ENCODE measurements around the gene TMEM202.
"Not testable (repeated sequence)": the region's sequence is repeated elsewhere in the genome, so short reads cannot be mapped to it uniquely, and the experiment has no call there.

Gene TMEM202

DNA sequence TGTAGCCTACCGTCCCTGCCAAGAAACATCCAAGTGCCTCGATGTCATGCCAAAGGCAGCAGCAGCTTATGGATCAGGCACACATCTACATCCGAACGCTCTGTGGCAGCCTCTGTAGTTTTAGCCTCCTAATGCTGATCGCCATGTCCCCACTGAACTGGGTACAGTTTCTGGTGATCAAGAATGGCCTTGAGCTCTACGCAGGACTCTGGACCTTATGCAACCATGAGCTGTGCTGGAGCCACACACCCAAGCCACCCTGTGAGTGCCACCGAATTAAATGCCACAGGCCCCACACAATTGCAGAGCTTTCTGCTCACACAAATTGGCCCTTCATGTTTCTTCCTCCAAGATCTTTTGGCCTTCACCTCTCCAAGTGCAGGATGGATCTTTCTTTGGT, 543 bp downstream of the TMEM202 start:
- no peak for DNase-seq (ENCODE audit: low read depth)
- TF ChIP-seq, protein P1, sequence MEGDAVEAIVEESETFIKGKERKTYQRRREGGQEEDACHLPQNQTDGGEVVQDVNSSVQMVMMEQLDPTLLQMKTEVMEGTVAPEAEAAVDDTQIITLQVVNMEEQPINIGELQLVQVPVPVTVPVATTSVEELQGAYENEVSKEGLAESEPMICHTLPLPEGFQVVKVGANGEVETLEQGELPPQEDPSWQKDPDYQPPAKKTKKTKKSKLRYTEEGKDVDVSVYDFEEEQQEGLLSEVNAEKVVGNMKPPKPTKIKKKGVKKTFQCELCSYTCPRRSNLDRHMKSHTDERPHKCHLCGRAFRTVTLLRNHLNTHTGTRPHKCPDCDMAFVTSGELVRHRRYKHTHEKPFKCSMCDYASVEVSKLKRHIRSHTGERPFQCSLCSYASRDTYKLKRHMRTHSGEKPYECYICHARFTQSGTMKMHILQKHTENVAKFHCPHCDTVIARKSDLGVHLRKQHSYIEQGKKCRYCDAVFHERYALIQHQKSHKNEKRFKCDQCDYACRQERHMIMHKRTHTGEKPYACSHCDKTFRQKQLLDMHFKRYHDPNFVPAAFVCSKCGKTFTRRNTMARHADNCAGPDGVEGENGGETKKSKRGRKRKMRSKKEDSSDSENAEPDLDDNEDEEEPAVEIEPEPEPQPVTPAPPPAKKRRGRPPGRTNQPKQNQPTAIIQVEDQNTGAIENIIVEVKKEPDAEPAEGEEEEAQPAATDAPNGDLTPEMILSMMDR (IDR thresholded peaks at IDR 0.05; ENCODE audit: control insufficient read depth, extremely low read depth, insufficient read depth) = no peak
- no peak overlapping the region for H3K4me3 ChIP-seq (ENCODE audit: low read depth, low read length)

DNA sequence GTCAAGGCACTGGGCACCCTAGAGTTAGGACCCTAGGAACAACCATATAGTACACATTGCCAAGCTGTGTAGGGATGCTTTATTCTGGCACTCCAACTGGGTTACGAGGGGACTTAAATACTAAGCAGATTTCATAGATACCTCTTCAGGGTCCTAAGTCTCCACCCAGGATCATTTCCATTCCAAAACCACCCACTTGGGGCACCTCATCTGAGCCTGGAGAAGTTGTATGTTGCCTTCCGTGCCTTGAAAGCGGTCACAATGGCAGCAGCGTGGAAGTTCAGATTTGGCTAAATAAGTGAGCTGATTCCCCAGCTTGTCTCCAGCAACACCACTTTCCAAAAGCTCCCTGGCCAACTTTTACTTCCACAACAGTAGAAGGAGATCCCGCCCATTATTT, 4.6 kb downstream of the TMEM202 start:
- TF ChIP-seq, protein P1 (IDR thresholded peaks at IDR 0.05; ENCODE audit: control insufficient read depth, extremely low read depth, insufficient read depth) = no peak
- DNase-seq (ENCODE audit: low read depth) = no peak
- no peak overlapping the region for H3K4me3 ChIP-seq (ENCODE audit: low read depth, low read length)

DNA sequence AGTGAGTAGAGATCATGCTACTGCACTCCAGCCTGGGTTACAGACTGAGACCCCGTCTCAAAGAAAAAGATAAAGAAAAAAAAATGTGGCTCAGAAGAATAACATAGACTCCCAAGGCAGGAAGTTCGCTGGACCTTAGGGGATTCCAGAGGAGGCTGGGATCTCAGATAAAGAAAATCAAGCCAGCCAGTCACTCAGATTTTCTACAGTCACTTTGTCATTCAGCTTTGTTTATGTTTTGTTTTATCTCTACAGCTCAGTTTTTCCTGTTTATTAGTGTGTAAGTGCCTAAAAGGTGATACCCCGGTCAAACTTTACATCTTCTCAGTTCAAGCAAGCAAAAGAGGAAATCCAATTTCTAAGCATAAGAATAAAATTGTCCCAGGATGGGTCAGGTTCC, 6.3 kb downstream of the TMEM202 start:
- TF ChIP-seq, protein P1 (IDR thresholded peaks at IDR 0.05; ENCODE audit: control insufficient read depth, extremely low read depth, insufficient read depth) = no peak
- no peak for DNase-seq (ENCODE audit: low read depth)
- H3K4me3 ChIP-seq (ENCODE audit: low read depth, low read length) = no peak overlapping the region

DNA sequence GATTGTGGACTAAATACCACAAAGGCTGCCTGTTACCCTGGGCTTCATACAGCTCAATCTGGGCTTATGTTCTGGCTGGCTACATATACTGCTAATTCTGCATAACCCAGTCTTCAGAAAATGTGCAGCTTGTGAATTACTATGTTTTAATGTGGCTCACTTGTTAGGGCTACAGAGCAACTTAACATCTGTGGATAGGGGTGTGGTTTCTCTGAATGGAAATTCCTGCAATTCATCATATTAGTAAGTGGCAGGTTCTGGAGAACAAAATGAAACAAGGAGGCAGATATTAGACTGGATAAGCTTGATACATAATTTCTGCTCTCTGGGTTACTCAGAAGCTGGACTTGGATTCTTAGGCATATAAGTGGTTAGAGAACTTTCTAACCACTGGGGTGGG, 6.7 kb downstream of the TMEM202 start:
- DNase-seq (ENCODE audit: low read depth) = no peak
- no peak overlapping the region for H3K4me3 ChIP-seq (ENCODE audit: low read depth, low read length)
- TF ChIP-seq, protein P1 (IDR thresholded peaks at IDR 0.05; ENCODE audit: control insufficient read depth, extremely low read depth, insufficient read depth) = no peak

DNA sequence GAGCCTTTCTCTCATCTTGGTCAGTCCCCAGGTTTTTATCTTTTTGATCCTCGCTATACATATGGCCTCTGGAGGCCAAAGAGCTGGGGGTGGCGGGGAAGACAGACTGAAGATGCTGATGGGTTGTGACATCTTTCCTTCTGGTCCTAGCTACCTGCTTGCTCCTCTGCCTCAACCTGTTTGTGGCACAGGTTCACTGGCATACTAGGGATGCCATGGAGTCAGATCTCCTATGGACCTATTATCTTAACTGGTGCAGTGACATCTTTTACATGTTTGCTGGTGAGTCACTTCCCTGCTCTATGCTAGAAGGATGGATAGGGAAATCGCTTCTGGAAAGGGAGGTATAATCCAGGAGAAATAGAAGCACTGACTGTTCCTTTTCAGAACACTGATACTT, 8.8 kb downstream of the TMEM202 start:
- TF ChIP-seq, protein P1 (IDR thresholded peaks at IDR 0.05; ENCODE audit: control insufficient read depth, extremely low read depth, insufficient read depth) = no peak
- H3K4me3 ChIP-seq (ENCODE audit: low read depth, low read length) = no peak overlapping the region
- DNase-seq (ENCODE audit: low read depth) = no peak

DNA sequence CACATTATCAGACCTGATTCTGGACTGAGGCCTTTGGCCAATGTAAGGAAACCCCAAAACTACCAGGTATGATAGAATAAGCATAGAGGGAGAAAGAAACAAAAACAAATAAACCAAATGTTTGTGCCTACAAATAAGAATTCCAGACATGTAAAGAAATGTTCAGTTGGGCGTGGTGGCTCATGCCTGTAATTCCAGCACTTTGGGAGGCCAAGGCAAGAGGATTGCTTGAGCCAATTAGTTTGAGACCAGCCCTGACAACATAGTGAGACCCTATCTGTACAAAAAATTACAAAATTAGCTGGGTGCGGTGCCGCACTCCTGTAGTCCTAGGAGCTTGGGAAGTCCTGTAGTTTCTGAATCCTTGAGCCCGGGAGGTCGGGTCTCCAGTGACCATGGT, 13.0 kb downstream of the TMEM202 start:
- DNase-seq (ENCODE audit: low read depth) = no peak
- TF ChIP-seq, protein P1 (IDR thresholded peaks at IDR 0.05; ENCODE audit: control insufficient read depth, extremely low read depth, insufficient read depth) = no peak
- H3K4me3 ChIP-seq (ENCODE audit: low read depth, low read length) = no peak overlapping the region

DNA sequence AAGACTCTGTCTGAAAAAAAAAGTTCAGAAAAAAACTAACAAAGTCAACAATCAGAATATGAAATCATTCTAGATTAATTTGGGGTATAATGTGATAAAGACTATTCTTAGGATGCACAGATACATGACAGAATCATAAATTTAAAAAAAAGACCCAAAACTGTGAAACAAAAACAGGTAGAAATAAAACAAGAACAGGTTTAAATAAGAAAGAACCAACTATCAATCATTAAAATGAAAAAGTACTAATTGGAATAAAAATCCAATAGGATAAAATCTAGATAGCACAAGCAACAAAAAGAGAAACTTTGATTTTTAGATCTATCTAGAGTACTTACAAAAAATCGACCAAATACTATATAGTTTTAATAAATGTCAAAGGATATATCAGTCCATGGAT, 13.4 kb downstream of the TMEM202 start:
- no peak overlapping the region for H3K4me3 ChIP-seq (ENCODE audit: low read depth, low read length)
- TF ChIP-seq, protein P1 (IDR thresholded peaks at IDR 0.05; ENCODE audit: control insufficient read depth, extremely low read depth, insufficient read depth) = no peak
- DNase-seq (ENCODE audit: low read depth) = no peak

DNA sequence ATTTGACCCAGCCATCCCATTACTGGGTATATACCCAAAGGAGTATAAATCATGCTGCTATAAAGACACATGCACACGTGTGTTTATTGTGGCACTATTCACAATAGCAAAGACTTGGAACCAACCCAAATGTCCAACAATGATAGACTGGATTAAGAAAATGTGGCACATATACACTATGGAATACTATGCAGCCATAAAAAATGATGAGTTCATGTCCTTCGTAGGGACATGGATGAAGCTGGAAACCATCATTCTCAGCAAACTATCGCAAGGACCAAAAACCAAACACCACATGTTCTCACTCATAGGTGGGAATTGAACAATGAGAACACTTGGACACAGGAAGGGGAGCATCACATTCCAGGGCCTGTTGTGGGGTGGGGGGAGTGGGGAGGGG, 15.2 kb downstream of the TMEM202 start:
- not testable (repeated sequence) for H3K4me3 ChIP-seq (ENCODE audit: low read depth, low read length); DNase-seq (ENCODE audit: low read depth)
